Activated CD4-positive, alpha-beta T cell treated with anti-CD3 and anti-CD28 coated beads, Interleukin-2, amount 50 U/mL, for 48 hours (primary cell): Measurements from ENCODE around the gene IER5L.

Experiments
- DNase-seq, 2 experiments: peaks; one replicate each; pipeline ENCODE4 v3.0.0-alpha.2; 2020

IER5L gene

GRCh38 chr9:129160712-129161533 lies 17.1 kb downstream of the IER5L start:
- DNase-seq: no peak

GRCh38 chr9:129156163-129156562 lies 21.9 kb downstream of the IER5L start:
- DNase-seq: no peak

GRCh38 chr9:129154866-129155477 lies 23.1 kb downstream of the IER5L start:
- DNase-seq: no peak

GRCh38 chr9:129151469-129151868 lies 26.6 kb downstream of the IER5L start:
- no peak for DNase-seq

- no peak for DNase-seq
These were observed 27.3 kb downstream of the IER5L start for GRCh38 chr9:129150672-129151211.

- DNase-seq: no peak
These were observed 27.9 kb downstream of the IER5L start for GRCh38 chr9:129150122-129150521.

GRCh38 chr9:129149442-129149841 lies 28.6 kb downstream of the IER5L start:
- no peak for DNase-seq

- DNase-seq: no peak
These were observed 29.4 kb downstream of the IER5L start for GRCh38 chr9:129148463-129149204.

GRCh38 chr9:129146441-129146941 lies 31.6 kb downstream of the IER5L start:
- DNase-seq: no peak

GRCh38 chr9:129145841-129146292 lies 32.2 kb downstream of the IER5L start:
- no peak for DNase-seq

GRCh38 chr9:129145316-129145715 lies 32.7 kb downstream of the IER5L start:
- no peak for DNase-seq

- DNase-seq: peak; percentile 80 to 83
These were observed 34.8 kb downstream of the IER5L start for GRCh38 chr9:129143031-129143927.

GRCh38 chr9:129142138-129142935 lies 35.7 kb downstream of the IER5L start:
- no peak for DNase-seq

- peak in 1 of 2 experiments; percentile 11 for DNase-seq
These were observed 36.7 kb downstream of the IER5L start for GRCh38 chr9:129141066-129142041.

GRCh38 chr9:129140397-129141065 lies 37.5 kb downstream of the IER5L start:
- peak; percentile 40 to 41 for DNase-seq

GRCh38 chr9:129139993-129140396 lies 38.1 kb downstream of the IER5L start:
- DNase-seq: peak; percentile 80 to 85

- DNase-seq: peak; percentile 75 to 81
These were observed 38.6 kb downstream of the IER5L start for GRCh38 chr9:129139233-129139992.

- no peak for DNase-seq
These were observed 39.4 kb downstream of the IER5L start for GRCh38 chr9:129138476-129139232.
